ENCODE data around the gene COBL. TPM values are rescaled to one million over a fixed set of nuclear protein-coding genes. Genes with fewer than 3 reads are reported as not detected.
A peak's percentile ranks its signal among the peaks of the same experiment; 100 is the strongest.

Gene COBL
- total RNA-seq, 1 experiment from 2014 or later: 0.03 TPM

DNA sequence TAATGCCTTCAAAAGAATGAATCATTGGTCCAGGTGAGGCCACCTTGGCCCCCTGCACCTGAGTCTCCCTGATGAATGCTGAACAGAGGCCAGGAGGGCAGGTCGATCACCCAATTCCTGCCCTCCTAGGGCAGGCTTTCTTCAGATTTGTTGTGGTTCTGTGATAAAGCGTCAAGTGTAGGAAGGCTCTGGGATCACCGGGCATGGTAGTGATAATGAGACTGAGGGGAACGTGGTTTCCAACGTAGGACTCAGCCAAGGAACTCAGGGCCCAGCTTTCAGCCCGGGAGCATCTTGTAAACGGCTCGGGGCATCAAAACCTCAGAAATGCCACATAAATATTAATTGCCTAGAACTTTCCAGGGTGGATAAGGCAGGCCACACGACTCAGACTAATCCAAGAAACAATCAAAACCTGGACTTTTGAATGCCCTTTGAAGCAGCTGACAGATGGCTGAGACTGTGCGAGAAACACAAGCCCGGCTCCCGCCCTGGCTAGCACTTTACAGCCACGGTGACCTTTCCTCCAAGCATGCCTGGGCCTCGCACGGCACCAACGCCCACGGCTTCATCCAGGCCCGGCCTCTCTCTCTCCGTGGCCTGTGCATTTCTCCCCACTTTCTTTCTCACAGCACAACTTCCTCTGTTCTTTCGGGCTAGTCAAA is 294.6 kb downstream of the COBL start:
- H3K36me3 ChIP-seq: no peaks in the 10 kb centered on the region
- no peaks in the 10 kb centered on the region for H3K27me3 ChIP-seq
- no peak overlapping the region for H3K4me3 ChIP-seq
- DNase-seq: no peak
- H3K9me3 ChIP-seq: no peaks in the 10 kb centered on the region

DNA sequence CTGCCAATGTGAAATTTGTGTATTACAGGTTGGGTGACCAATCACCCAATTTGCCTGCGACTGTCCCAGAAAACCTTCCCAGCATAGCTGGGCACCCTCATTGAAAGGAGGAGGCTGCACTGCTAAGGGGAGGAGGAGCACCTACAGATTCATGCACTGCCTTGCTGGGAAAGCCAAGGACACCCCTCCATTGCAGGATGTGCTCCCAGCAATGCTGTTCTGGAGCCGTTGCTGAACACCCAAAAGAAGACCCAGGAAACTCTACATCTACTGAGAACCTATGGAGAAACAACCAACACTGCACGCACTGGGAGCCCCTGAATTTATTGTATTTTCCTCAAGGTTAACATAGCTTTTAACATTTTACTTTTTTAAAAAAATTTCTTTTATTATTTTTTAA is 295.7 kb downstream of the COBL start:
- no peak for DNase-seq
- Histone ChIP-seq H3K27me3 (no peaks in the 10 kb centered on the region), H3K9me3 (no peaks in the 10 kb centered on the region), H3K36me3 (no peaks in the 10 kb centered on the region), H3K4me3 (no peak overlapping the region)

DNA sequence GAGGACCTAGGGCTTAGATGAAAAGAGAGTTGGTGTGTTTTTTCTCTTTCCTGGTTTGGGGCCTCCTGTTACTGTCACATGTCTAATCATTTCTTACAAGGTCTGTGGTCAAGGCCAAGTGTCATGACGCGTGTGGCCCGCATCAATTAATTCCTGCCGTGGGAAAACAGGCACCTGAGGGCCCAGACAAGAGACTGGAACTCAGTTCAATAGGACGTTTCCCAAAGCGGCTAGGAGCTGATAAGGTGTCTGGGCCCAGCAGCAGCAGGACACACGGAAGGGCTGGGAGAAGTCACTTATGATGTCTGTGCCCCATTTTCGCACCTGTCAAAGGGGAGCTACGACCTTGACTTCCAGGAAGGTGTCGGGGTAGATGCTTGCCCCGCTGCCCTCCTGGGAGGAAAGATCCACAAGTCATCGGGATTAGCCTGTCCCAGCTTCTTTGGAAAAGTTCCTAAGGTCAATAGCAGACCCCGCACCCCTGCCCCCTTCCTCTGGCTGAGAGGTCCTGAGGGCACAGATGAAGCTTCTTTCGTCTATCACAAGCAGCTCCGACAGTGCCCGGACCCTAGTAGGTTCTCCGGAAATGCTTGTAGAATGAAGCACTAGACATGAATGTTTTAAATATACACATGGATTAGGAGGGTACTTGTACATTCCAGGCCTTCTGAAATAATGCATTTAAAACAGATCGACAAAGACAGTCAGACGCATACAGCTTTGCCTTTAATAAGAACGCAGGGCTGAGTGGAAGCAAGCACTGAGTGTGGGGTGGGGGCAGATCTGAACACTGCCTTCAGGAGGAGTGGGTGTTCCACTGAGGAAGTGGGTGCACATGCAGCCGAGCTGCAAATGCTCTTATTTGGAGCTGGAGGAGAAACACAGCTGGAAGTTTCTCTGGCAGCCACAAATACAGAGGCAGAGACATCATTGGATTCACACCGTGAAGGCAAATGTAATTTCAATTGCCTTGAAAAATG is 296.4 kb downstream of the COBL start:
- H3K36me3 ChIP-seq: no peaks in the 10 kb centered on the region
- no peaks in the 10 kb centered on the region for H3K27me3 ChIP-seq
- DNase-seq: no peak
- no peaks in the 10 kb centered on the region for H3K9me3 ChIP-seq
- no peak overlapping the region for H3K4me3 ChIP-seq

DNA sequence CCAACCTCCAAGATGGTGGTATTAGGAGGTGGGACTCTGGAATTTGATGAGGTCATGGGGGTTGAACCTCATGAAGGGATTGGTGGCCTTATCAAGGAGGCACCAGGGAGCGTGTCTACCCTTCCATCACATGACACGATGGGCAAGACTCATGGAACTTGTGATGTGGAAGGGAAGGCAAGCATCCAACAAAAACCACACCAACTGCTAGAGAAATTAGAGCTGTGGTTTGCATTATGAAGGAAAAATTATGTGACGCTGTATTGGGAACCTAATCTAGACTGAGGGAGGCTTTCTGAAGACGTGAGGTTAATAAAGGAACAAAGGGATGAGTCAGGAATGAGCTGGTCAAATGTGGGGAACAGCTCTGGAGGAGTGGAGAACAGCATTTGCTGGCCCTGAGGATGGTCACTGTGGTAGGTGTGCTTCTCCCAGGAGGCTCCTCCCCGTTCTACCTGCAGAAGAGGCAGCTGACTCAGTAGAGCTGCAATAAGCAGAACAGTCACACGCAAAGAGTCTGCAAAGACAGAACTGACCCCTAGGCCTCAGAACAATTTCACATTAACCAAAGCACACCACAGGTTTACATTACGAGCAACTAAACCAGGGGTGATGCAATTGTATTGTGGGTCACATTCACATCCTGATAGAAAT is 297.3 kb downstream of the COBL start:
- H3K9me3 ChIP-seq: no peaks in the 10 kb centered on the region
- no peak for DNase-seq
- no peaks in the 10 kb centered on the region for H3K27me3 ChIP-seq
- no peak overlapping the region for H3K4me3 ChIP-seq
- H3K36me3 ChIP-seq: no peaks in the 10 kb centered on the region

DNA sequence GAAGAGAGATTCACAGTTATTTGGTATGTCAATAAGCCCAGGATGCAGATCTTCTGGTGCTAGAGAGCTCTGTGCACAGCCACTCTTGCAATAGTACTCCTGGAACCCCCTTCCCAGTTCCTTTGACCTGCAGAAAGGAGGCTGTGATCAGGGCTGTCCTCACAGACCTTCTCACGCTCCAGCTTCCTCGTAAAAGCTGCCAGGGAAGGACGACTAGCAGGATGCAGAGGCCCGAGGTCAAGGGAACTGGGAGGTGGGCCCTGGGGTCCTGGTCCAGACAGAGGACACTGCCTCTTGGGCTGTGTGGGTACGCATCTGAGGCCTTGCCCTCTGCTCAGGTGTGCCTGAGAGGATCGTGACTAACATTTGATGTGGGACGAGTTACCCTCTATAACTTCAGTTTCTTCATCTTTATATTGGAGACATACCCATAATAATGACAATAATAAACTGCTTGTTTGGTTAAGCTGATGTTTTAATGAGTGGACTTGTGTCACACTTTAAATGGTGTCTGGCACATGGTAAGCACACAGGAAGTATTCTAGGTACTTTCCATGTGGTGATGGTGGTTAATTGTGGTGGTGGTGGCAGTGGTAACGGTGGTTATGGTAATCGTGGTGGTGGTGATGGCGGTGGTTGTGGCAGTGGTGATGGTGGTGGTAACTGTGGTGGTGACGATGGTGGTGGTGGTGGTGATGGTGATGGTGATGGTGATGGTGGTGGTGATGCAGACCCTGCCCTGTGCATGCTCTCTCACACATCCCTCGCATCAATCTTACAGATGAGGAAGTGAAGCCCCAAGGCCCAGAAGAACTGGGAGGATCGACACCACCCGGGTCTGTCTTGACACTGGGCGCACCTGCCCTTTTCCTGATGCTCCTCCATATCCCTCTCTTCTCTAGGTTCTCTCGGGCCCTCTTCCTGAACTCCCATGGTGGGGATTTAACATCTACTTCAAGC is 298.8 kb downstream of the COBL start:
- H3K9me3 ChIP-seq: no peaks in the 10 kb centered on the region
- H3K4me3 ChIP-seq: no peak overlapping the region
- no peaks in the 10 kb centered on the region for H3K36me3 ChIP-seq
- DNase-seq: no peak
- no peaks in the 10 kb centered on the region for H3K27me3 ChIP-seq

DNA sequence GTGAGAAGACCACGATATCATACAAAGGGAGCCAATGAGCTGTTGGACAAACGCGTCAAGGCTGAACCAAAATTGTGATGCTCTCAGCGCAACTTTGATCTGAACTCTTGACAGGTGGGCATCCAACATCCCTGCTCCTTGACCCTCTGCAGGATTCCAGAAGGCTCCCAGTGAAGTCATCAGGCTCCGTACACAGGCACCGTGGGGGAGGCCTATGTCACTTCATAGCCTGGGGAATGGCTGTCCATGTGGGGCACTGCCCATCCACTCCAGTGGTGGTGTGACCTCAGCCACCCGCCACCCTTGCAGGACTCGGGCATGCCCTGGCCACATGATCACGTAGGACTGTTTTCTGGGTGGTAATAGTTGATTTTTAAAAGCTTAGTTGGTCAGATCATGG is 300.1 kb downstream of the COBL start:
- Histone ChIP-seq H3K4me3 (no peak overlapping the region), H3K36me3 (no peaks in the 10 kb centered on the region), H3K9me3 (no peaks in the 10 kb centered on the region), H3K27me3 (no peaks in the 10 kb centered on the region)
- no peak for DNase-seq

DNA sequence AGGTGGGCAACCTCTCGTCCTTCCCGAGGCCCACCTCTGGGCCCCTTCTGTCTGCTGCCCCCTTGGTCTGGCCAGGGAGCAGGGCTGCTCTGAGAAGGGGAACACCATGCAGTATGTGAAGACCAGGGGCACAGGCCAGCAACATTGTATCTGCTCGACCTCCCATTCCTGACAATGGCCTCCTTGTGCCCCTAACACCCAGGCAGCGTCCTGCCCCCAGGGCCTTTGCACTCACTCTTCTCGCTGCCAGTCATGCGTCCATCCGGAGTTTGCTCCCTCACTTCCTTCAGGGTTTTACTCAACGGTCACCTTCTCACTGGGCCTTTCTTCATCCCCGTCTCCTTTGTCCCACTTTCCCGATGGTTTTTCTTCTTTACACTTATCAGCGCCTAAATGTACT is 301.0 kb downstream of the COBL start:
- Histone ChIP-seq H3K4me3 (no peak overlapping the region), H3K9me3 (no peaks in the 10 kb centered on the region), H3K36me3 (no peaks in the 10 kb centered on the region), H3K27me3 (no peaks in the 10 kb centered on the region)
- DNase-seq: no peak

DNA sequence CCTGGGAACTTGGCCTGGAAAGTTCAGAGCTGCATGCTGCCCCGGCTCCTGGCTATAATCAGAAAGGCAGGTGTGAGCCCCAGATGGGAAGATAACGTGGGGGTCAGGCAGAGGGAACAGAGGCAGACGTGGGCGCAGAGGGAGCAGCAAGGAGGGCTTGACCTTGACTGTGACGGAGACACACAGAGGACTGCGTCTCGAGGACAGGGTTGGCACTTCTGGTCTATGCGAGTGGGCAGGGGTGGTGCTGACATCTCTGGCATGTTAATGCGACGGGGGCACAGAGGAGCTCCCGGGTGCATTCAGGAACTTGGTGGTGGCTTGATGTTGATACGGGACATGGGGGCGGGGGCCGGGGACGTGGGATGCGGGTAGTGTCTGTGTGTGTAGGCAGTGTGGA is 301.8 kb downstream of the COBL start:
- Histone ChIP-seq H3K4me3 (no peak overlapping the region), H3K9me3 (no peaks in the 10 kb centered on the region), H3K36me3 (no peaks in the 10 kb centered on the region), H3K27me3 (no peaks in the 10 kb centered on the region)
- no peak for DNase-seq

DNA sequence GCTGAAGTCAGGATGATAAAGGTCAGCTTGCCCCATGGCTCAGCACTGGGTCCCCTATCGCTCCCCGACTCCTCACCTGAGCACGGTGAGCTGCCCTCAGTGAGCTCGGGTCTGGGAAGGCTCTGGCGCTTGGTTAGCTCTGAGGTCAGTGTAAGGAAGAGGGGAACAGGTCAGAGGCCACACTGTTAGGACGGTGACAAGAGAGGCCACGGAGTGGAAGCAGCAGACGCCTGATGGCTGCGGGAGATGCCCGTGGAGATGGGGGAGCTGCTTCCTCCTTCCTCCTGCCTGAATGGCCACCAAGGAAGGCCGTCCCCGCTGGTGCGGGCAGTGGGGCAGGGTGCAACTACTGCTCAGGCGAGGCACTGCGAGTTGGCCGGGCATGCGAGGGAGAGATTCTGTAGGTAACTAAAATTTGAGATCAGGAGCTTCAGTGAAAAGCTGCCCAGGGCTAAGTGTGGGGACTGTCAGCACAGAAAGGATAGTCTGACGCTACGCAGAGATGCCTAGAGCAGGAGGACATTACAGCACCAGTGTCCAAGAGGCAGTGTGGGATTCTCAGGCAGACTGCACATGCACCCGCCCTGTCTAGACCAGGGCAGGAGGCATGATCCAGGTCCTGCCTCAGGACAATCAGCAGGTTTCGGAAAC is 302.6 kb downstream of the COBL start:
- H3K27me3 ChIP-seq: no peaks in the 10 kb centered on the region
- no peak for DNase-seq
- no peaks in the 10 kb centered on the region for H3K9me3 ChIP-seq
- H3K4me3 ChIP-seq: no peak overlapping the region
- H3K36me3 ChIP-seq: no peaks in the 10 kb centered on the region

DNA sequence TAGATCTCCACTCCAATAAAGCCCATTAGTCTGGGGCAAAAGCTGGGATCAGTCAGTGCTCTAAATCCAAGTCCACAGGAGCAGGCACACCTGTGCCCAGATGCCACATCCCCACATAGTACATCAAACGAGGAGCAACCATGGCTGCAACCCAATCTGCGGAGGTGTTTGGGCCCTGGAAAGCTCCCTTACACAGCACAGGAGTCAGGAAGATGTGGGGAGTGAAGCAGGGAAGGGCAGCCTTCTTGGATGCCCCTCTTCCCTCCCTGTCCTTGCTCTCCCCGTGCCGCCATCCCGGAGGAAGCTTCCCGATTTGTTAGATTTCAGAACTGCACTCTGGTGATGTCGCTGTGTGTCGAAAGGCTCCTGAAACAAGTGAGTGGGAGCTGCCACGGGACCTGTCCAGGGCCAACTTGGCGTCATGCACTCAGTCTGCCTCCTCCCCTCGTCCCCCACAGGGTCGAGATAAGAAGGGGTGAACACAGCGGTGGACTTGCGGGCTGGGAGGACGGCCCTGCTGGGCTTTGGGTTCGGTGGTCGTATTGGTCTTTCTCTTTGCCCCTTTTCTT is 303.3 kb downstream of the COBL start:
- no peaks in the 10 kb centered on the region for H3K36me3 ChIP-seq
- H3K27me3 ChIP-seq: no peaks in the 10 kb centered on the region
- no peak overlapping the region for H3K4me3 ChIP-seq
- H3K9me3 ChIP-seq: no peaks in the 10 kb centered on the region
- no peak for DNase-seq

DNA sequence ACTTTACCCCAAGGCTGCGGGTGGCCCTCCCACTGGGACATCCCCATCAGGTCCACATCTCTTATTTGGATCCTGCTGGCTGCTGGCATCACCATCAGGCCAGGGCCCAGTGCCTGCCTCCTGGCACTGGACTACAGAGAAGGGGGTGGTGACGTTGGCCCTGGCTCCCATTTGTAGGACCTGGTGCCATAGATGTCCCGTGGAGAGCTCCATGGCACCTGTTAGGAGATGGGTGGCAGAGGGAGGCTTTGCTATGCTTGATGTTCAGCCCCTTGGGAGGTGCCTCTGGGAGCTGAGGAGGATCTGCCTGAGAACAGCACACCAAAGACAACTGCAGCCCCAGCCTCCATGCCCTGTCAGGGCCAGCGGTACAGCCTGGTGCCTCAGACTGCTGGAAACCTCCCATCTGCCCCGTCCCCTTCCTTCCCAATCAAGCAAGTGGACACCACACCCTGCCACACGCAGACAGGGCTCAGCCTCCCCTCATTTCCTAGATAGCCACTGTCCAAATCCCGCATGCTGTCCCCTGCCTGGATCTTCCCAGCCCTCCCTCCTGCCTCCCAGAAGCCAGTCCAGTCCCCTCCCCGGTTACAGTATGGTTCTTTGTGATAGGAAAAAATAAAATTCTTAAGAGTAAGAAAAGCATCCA is 303.9 kb downstream of the COBL start:
- Histone ChIP-seq H3K27me3 (no peaks in the 10 kb centered on the region), H3K9me3 (no peaks in the 10 kb centered on the region), H3K4me3 (no peak overlapping the region), H3K36me3 (no peaks in the 10 kb centered on the region)
- no peak for DNase-seq

DNA sequence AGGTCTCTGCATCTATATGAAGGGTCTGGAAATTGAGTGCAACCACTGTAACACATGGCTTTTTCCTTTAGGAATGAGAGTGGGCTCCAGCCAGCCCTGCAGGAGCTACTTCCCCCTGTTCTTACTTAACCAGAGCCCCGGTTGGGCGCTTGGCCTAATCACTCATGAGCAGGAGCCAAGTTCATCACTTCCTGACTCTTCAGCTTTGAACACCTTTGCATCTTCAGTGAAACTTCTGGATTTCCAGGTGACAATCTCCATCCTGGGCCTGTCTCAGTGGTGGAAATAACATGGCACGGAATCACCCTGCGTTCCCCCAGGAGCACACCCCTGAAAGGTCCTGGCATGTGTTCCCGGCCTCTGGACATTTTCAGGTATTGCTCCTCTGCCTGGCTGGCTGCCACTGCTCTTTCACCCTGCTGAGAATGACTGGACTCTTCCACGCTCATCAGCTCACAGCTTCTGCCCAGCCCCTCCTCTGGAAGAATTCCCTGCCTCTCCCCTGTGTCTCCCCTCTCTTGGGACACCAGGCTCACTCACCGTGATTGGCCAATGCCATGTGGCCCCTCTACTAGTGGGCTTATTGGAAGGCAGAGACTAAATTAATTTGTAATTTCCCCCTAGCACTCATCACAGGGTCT is 304.8 kb downstream of the COBL start:
- DNase-seq: peak; percentile 38
- Histone ChIP-seq H3K36me3 (no peaks in the 10 kb centered on the region), H3K4me3 (no peak overlapping the region), H3K27me3 (no peaks in the 10 kb centered on the region), H3K9me3 (no peaks in the 10 kb centered on the region)

DNA sequence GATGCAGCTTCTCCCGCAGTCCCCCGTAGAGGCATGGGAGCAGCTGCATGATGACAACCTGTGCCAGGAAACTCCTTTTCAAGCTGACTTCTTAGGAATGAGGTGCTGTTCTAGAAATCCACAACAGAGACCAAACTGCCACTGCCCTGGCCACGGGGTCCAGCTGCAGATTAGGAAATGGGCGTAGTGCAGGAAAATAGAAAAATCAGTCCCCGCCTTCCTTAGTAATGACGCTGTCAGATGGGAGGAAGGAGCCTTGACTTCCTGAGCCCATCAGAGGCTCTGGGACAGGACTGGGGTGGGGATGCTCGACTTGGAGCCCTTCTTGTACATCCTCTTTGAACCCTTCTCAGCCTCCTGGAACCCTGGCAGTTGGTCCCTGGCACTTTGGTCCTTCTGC is 306.1 kb downstream of the COBL start:
- no peak for DNase-seq
- Histone ChIP-seq H3K36me3 (no peaks in the 10 kb centered on the region), H3K27me3 (no peaks in the 10 kb centered on the region), H3K4me3 (no peak overlapping the region), H3K9me3 (no peaks in the 10 kb centered on the region)

DNA sequence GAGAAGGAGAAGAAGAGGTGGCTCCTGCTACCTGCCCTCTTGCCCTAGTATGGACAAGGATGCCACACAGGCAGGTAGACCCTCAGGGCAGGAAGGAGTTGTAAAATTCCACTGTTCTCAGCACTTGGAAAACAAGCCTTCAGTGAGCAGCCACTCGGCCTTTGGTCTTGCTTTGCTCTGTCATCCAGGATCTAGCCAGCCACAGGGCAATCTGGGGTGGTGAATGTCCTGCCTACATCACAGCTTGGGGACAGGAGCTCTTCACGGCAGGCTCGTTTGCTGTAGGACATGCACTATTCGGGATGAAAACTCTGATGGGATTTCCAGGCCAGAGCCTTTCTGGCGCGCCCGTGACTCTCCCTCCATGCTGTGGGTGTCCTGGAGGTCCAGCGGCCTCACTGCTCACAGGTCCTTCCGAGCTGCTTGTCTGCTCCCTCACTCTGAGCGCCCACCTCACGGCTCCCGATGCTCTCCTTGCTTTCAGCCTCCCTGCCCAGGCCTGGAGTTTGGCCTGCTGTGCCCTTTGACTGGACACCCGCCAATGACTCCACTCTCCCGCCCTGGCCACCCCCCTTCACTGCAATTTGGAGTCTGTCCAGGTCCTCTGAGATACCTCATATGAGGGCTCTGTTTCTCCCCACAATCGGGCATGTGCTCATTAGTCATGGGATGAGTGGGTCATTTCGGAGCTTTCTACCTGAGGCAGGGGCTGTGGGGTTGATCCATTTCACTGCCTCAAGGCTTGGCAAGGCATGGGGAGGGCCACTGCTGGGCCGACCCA is 306.7 kb downstream of the COBL start:
- Histone ChIP-seq H3K36me3 (no peaks in the 10 kb centered on the region), H3K9me3 (no peaks in the 10 kb centered on the region), H3K27me3 (no peaks in the 10 kb centered on the region), H3K4me3 (no peak overlapping the region)
- peak; percentile 55 for DNase-seq
